ENCODE results near the gene SHISA9.

SHISA9 gene

GRCh38 chr16:13032911-13033310 lies 131.5 kb downstream of the SHISA9 start:
- DNase-seq: no peak

- no peak for DNase-seq
Measured at GRCh38 chr16:13036600-13036999, 135.2 kb downstream of the SHISA9 start.

- DNase-seq: no peak
Measured at GRCh38 chr16:13038591-13038990, 137.2 kb downstream of the SHISA9 start.

GRCh38 chr16:13039526-13039925 lies 138.1 kb downstream of the SHISA9 start:
- no peak for DNase-seq

GRCh38 chr16:13041180-13041579 lies 139.8 kb downstream of the SHISA9 start:
- DNase-seq: no peak

GRCh38 chr16:13041646-13042290 lies 140.4 kb downstream of the SHISA9 start:
- no peak for DNase-seq

GRCh38 chr16:13042291-13042685 lies 140.9 kb downstream of the SHISA9 start:
- DNase-seq: no peak

GRCh38 chr16:13046061-13046821 lies 144.8 kb downstream of the SHISA9 start:
- DNase-seq: no peak

- DNase-seq: no peak
Measured at GRCh38 chr16:13047276-13047675, 145.9 kb downstream of the SHISA9 start.

GRCh38 chr16:13049688-13050087 lies 148.3 kb downstream of the SHISA9 start:
- DNase-seq: no peak

GRCh38 chr16:13052431-13052830 lies 151.0 kb downstream of the SHISA9 start:
- DNase-seq: no peak

GRCh38 chr16:13055480-13055879 lies 154.1 kb downstream of the SHISA9 start:
- no peak for DNase-seq

- DNase-seq: no peak
Measured at GRCh38 chr16:13056607-13057006, 155.2 kb downstream of the SHISA9 start.

GRCh38 chr16:13060932-13061331 lies 159.5 kb downstream of the SHISA9 start:
- DNase-seq: no peak

- DNase-seq: no peak
Measured at GRCh38 chr16:13061691-13062090, 160.3 kb downstream of the SHISA9 start.

GRCh38 chr16:13062219-13062618 lies 160.8 kb downstream of the SHISA9 start:
- no peak for DNase-seq

- DNase-seq: no peak
Measured at GRCh38 chr16:13063457-13063856, 162.1 kb downstream of the SHISA9 start.

- no peak for DNase-seq
Measured at GRCh38 chr16:13064821-13065220, 163.4 kb downstream of the SHISA9 start.

GRCh38 chr16:13067648-13068047 lies 166.2 kb downstream of the SHISA9 start:
- no peak for DNase-seq

GRCh38 chr16:13068912-13069583 lies 167.7 kb downstream of the SHISA9 start:
- DNase-seq: no peak

GRCh38 chr16:13070268-13070667 lies 168.9 kb downstream of the SHISA9 start:
- no peak for DNase-seq

GRCh38 chr16:13076878-13077277 lies 175.5 kb downstream of the SHISA9 start:
- DNase-seq: no peak

GRCh38 chr16:13077816-13078215 lies 176.4 kb downstream of the SHISA9 start:
- DNase-seq: no peak

GRCh38 chr16:13080531-13080930 lies 179.1 kb downstream of the SHISA9 start:
- no peak for DNase-seq
